ENCODE measurements around the gene HOXB3. TPM values are rescaled to one million over a fixed set of nuclear protein-coding genes. Genes with fewer than 3 reads are reported as not detected.

HOXB3 gene
- total and polyA plus RNA-seq, 10 donors = 3.6 to 23.1 (median 8.8) TPM

GRCh38 chr17:48632579-48633265, 42.7 kb upstream of the HOXB3 start:
- no peaks in the 10 kb centered on the region for H3K36me3 ChIP-seq
- DNase-seq = no peak
- no peaks in the 10 kb centered on the region for H3K9me3 ChIP-seq
- no peak overlapping the region for H3K27ac ChIP-seq
- TF ChIP-seq CTCF (IDR thresholded peaks at IDR 0.05 in 8 of 11, conservative IDR thresholded peaks at IDR 0.05 in 3 of 11) = no peak
- no peak for TF ChIP-seq POLR2A (IDR thresholded peaks at IDR 0.05)
- no peak for TF ChIP-seq POLR2AphosphoS5 (IDR thresholded peaks at IDR 0.05)
- H3K4me3 ChIP-seq = no peak overlapping the region
- peaks cover 16 to 100% (median 100%) of the 10 kb centered on the region in 7 donors for H3K27me3 ChIP-seq (replicated peaks in 1 of 7)
- peaks cover 3 to 23% (median 7%) of the 10 kb centered on the region in 6 donors for H3K4me1 ChIP-seq
- intact Hi-C loops (cut with DNase I; ENCODE audit: low total_unique reads) = no loop called here
- 54 to 73% (median 69%) methylated on average over 6 to 7 of the region's 7 CpGs for WGBS, 5 donors

GRCh38 chr17:48631693-48632578, 41.9 kb upstream of the HOXB3 start:
- intact Hi-C loops (cut with DNase I; ENCODE audit: low total_unique reads) = no loop called here
- TF ChIP-seq CTCF (IDR thresholded peaks at IDR 0.05 in 8 of 11, conservative IDR thresholded peaks at IDR 0.05 in 3 of 11) = no peak
- no peak for TF ChIP-seq POLR2AphosphoS5 (IDR thresholded peaks at IDR 0.05)
- no peak for TF ChIP-seq POLR2A (IDR thresholded peaks at IDR 0.05)
- Histone ChIP-seq H3K36me3 (no peaks in the 10 kb centered on the region), H3K27me3 (replicated peaks in 1 of 7) (peaks cover 19 to 100% (median 100%) of the 10 kb centered on the region in 7 donors), H3K9me3 (no peaks in the 10 kb centered on the region), H3K27ac (no peak overlapping the region), H3K4me1 (peaks cover 4 to 27% (median 9%) of the 10 kb centered on the region in 6 donors), H3K4me3 (no peak overlapping the region)
- DNase-seq = no peak
- WGBS, 5 donors = 38 to 71% (median 65%) methylated on average over 7 of the region's 7 CpGs

- no peaks in the 10 kb centered on the region for H3K9me3 ChIP-seq
- peaks cover 19 to 100% (median 100%) of the 10 kb centered on the region in 7 donors for H3K27me3 ChIP-seq (replicated peaks in 1 of 7)
Observed at GRCh38 chr17:48630925-48631692, 41.1 kb upstream of the HOXB3 start.

More at GRCh38 chr17:48630925-48631692, 41.1 kb upstream of the HOXB3 start:
- no peak for DNase-seq
- Histone ChIP-seq H3K36me3 (no peaks in the 10 kb centered on the region), H3K4me3 (no peak overlapping the region), H3K27ac (no peak overlapping the region), H3K4me1 (peaks cover 9 to 27% (median 15%) of the 10 kb centered on the region in 6 donors)
- intact Hi-C loops (cut with DNase I; ENCODE audit: low total_unique reads) = no loop called here
- WGBS, 5 donors = 43 to 61% (median 55%) methylated on average over 15 of the region's 15 CpGs
- TF ChIP-seq CTCF (IDR thresholded peaks at IDR 0.05 in 8 of 11, conservative IDR thresholded peaks at IDR 0.05 in 3 of 11) (no peak), POLR2AphosphoS5 (IDR thresholded peaks at IDR 0.05) (no peak), POLR2A (IDR thresholded peaks at IDR 0.05) (no peak)

All from spleen (tissue), 11 donors.